NCI-H460 (cell line): Measurements from ENCODE around the gene SH3BGRL2. TPM values are rescaled to one million over a fixed set of nuclear protein-coding genes. Genes with fewer than 3 reads are reported as not detected.

Experiments
- DNase-seq: peaks from one replicate; pipeline ENCODE4 v3.0.0-alpha.2; 2016; ENCODE audit warnings: low read depth; ENCODE audit errors: extremely low read depth
- total RNA-seq: library from RNA; depleted of rRNA; stranded (reverse); fragments of >200 nt; shearing (Covaris generic); gene quantifications from 2 replicates; pipeline ENCODE4 v1.2.3, GENCODE V29; 2014

SH3BGRL2 gene
- total RNA-seq, 1 experiment from 2014 or later, result 0.32 TPM

GRCh38 chr6:79694156-79694555 lies 63.0 kb downstream of the SH3BGRL2 start:
- DNase-seq, result no peak

- DNase-seq, result no peak
Observed at GRCh38 chr6:79694623-79695343, 63.7 kb downstream of the SH3BGRL2 start.

GRCh38 chr6:79697430-79697829 lies 66.3 kb downstream of the SH3BGRL2 start:
- no peak for DNase-seq

GRCh38 chr6:79699606-79700005 lies 68.5 kb downstream of the SH3BGRL2 start:
- no peak for DNase-seq

- no peak for DNase-seq
Observed at GRCh38 chr6:79702691-79703090, 71.6 kb downstream of the SH3BGRL2 start.

- no peak for DNase-seq
Observed at GRCh38 chr6:79704200-79704599, 73.1 kb downstream of the SH3BGRL2 start.

GRCh38 chr6:79705456-79705995 lies 74.4 kb downstream of the SH3BGRL2 start:
- no peak for DNase-seq

- no peak for DNase-seq
Observed at GRCh38 chr6:79706527-79706926, 75.4 kb downstream of the SH3BGRL2 start.

GRCh38 chr6:79707621-79708020 lies 76.5 kb downstream of the SH3BGRL2 start:
- DNase-seq, result no peak

- DNase-seq, result no peak
Observed at GRCh38 chr6:79708095-79708791, 77.1 kb downstream of the SH3BGRL2 start.

- DNase-seq, result no peak
Observed at GRCh38 chr6:79710127-79710526, 79.0 kb downstream of the SH3BGRL2 start.

- DNase-seq, result no peak
Observed at GRCh38 chr6:79711167-79711566, 80.0 kb downstream of the SH3BGRL2 start.

- no peak for DNase-seq
Observed at GRCh38 chr6:79712144-79712543, 81.0 kb downstream of the SH3BGRL2 start.

GRCh38 chr6:79712616-79713135 lies 81.5 kb downstream of the SH3BGRL2 start:
- no peak for DNase-seq

GRCh38 chr6:79713701-79714322 lies 82.7 kb downstream of the SH3BGRL2 start:
- DNase-seq, result peak; percentile 34

GRCh38 chr6:79717989-79718388 lies 86.9 kb downstream of the SH3BGRL2 start:
- no peak for DNase-seq

- DNase-seq, result no peak
Observed at GRCh38 chr6:79718509-79719247, 87.5 kb downstream of the SH3BGRL2 start.

- DNase-seq, result no peak
Observed at GRCh38 chr6:79719248-79719960, 88.3 kb downstream of the SH3BGRL2 start.

GRCh38 chr6:79724816-79725215 lies 93.7 kb downstream of the SH3BGRL2 start:
- no peak for DNase-seq

- no peak for DNase-seq
Observed at GRCh38 chr6:79731471-79731870, 100.3 kb downstream of the SH3BGRL2 start.
